H9 (cell line): ENCODE data around the gene PGBD4. TPM values are rescaled to one million over a fixed set of nuclear protein-coding genes. Genes with fewer than 3 reads are reported as not detected.

Source experiments
- DNase-seq: peaks from one replicate; pipeline ENCODE4 v3.0.0-alpha.2; 2017
- H2AFZ ChIP-seq: one replicate; pipeline ENCODE4 v1.6.1; 2013; ENCODE audit warnings: mild to moderate bottlenecking, low read length, control low read depth, moderate library complexity
- H2AK5ac ChIP-seq: 2 replicates; pipeline ENCODE4 v1.6.1; 2013; ENCODE audit warnings: low read length, control low read depth, mixed read lengths; ENCODE audit not compliant: insufficient read length
- H2BK120ac ChIP-seq: one replicate; pipeline ENCODE4 v1.6.1; 2013; ENCODE audit warnings: low read depth, mild to moderate bottlenecking, low read length, control low read depth, inconsistent platforms; ENCODE audit not compliant: poor library complexity, severe bottlenecking
- H2BK12ac ChIP-seq: 2 replicates; pipeline ENCODE4 v1.6.1; 2013; ENCODE audit warnings: low read length, control low read depth, mixed read lengths, low read depth; ENCODE audit not compliant: insufficient read length
- H2BK15ac ChIP-seq: 2 replicates; pipeline ENCODE4 v1.6.1; 2013; ENCODE audit warnings: low read depth, low read length, control low read depth
- H2BK20ac ChIP-seq: one replicate; pipeline ENCODE4 v1.6.1; 2013; ENCODE audit warnings: low read depth, mild to moderate bottlenecking, low read length, control low read depth, inconsistent platforms; ENCODE audit not compliant: poor library complexity, severe bottlenecking
- H2BK5ac ChIP-seq: 2 replicates; pipeline ENCODE4 v1.6.1; 2013; ENCODE audit warnings: low read length, control low read depth, mixed read lengths; ENCODE audit not compliant: insufficient read length
- H3K14ac ChIP-seq: 2 replicates; pipeline ENCODE4 v1.6.1; 2013; ENCODE audit warnings: low read length, control low read depth; ENCODE audit not compliant: insufficient read depth
- H3K18ac ChIP-seq: 2 replicates; pipeline ENCODE4 v1.6.1; 2013; ENCODE audit warnings: low read depth, mild to moderate bottlenecking, mixed read lengths, low read length, control low read depth; ENCODE audit not compliant: insufficient read length
- H3K23ac ChIP-seq: 2 replicates; pipeline ENCODE4 v1.6.1; 2013; ENCODE audit warnings: low read length, control low read depth, mixed read lengths, low read depth; ENCODE audit not compliant: insufficient read length
- H3K23me2 ChIP-seq: 2 replicates; pipeline ENCODE4 v1.6.1; 2013; ENCODE audit warnings: low read depth, mild to moderate bottlenecking, mixed read lengths, low read length, control low read depth; ENCODE audit not compliant: insufficient read length, poor library complexity, severe bottlenecking
- H3K27ac ChIP-seq: 2 replicates; pipeline ENCODE4 v1.5.1; 2013; ENCODE audit warnings: low read length, control low read depth, mixed read lengths, low read depth; ENCODE audit not compliant: insufficient read length
- H3K27me3 ChIP-seq: 2 replicates; pipeline ENCODE4 v1.6.1; 2013; ENCODE audit warnings: low read length, control low read depth, inconsistent platforms; ENCODE audit not compliant: insufficient read depth
- H3K4ac ChIP-seq: 2 replicates; pipeline ENCODE4 v1.6.1; 2013; ENCODE audit warnings: low read depth, mild to moderate bottlenecking, control low read depth, inconsistent platforms, low read length, moderate library complexity
- H3K4me1 ChIP-seq: 2 replicates; pipeline ENCODE4 v1.6.1; 2013; ENCODE audit warnings: low read length, control low read depth, inconsistent platforms; ENCODE audit not compliant: insufficient read depth
- H3K4me2 ChIP-seq: 2 replicates; pipeline ENCODE4 v1.6.1; 2013; ENCODE audit warnings: low read length, control low read depth, mixed read lengths; ENCODE audit not compliant: insufficient read length, insufficient read depth
- H3K56ac ChIP-seq: 2 replicates; pipeline ENCODE4 v1.6.1; 2013; ENCODE audit warnings: low read depth, mild to moderate bottlenecking, mixed read lengths, low read length, control low read depth; ENCODE audit not compliant: insufficient read length
- H3K79me1 ChIP-seq: 2 replicates; pipeline ENCODE4 v1.6.1; 2013; ENCODE audit warnings: low read depth, mild to moderate bottlenecking, moderate library complexity, low read length, control low read depth, inconsistent platforms; ENCODE audit not compliant: insufficient read depth, poor library complexity, severe bottlenecking
- H3K79me2 ChIP-seq: 2 replicates; pipeline ENCODE4 v1.6.1; 2013; ENCODE audit warnings: low read length, control low read depth, inconsistent platforms; ENCODE audit not compliant: insufficient read depth
- H3K9ac ChIP-seq: 2 replicates; pipeline ENCODE4 v1.6.1; 2013; ENCODE audit warnings: low read length, control low read depth, mixed read lengths; ENCODE audit not compliant: insufficient read length; ENCODE audit errors: extremely low read depth
- H3K9me3 ChIP-seq: one replicate; pipeline ENCODE4 v1.6.1; 2013; ENCODE audit warnings: low read depth, low read length, inconsistent platforms; ENCODE audit not compliant: control insufficient read depth
- H3T11ph ChIP-seq: one replicate; pipeline ENCODE4 v1.6.1; 2013; ENCODE audit warnings: mild to moderate bottlenecking, low read length, control low read depth, inconsistent platforms
- H4K20me1 ChIP-seq: one replicate; pipeline ENCODE4 v1.6.1; 2013; ENCODE audit not compliant: control insufficient read depth, insufficient read length, insufficient read depth
- H4K5ac ChIP-seq: 2 replicates; pipeline ENCODE4 v1.6.1; 2013; ENCODE audit warnings: low read depth, mild to moderate bottlenecking, mixed read lengths, low read length, control low read depth; ENCODE audit not compliant: insufficient read length
- H4K8ac ChIP-seq: replicated peaks from 2 replicates; pipeline ENCODE4 v1.6.1; 2013; ENCODE audit warnings: low read length, control low read depth, mixed read lengths, low read depth; ENCODE audit not compliant: insufficient read length
- H4K91ac ChIP-seq: 2 replicates; pipeline ENCODE4 v1.6.1; 2013; ENCODE audit warnings: low read depth, mild to moderate bottlenecking, moderate library complexity, mixed read lengths, low read length, control low read depth; ENCODE audit not compliant: insufficient read length
- H3K27ac Mint-ChIP-seq, 3 experiments: 2 replicates in 2 of 3; 3 replicates in 1 of 3; pipeline ENCODE4 v1.8.0; 2020 to 2021; ENCODE audit warnings: mixed read lengths in 3 of 3, mild to moderate bottlenecking in 1 of 3, moderate library complexity in 1 of 3
- H3K27me3 Mint-ChIP-seq: 2 replicates; pipeline ENCODE4 v1.8.0; 2021; ENCODE audit warnings: low read depth, mild to moderate bottlenecking, moderate library complexity, mixed read lengths
- H3K36me3 Mint-ChIP-seq, 3 experiments: 2 replicates in 2 of 3; 3 replicates in 1 of 3; pipeline ENCODE4 v1.8.0; 2020 to 2021; ENCODE audit warnings: low read depth in 3 of 3, mixed read lengths in 3 of 3; ENCODE audit not compliant: insufficient read depth in 1 of 3
- H3K4me1 Mint-ChIP-seq, 2 experiments: 2 replicates each; pipeline ENCODE4 v1.8.0; 2020; ENCODE audit warnings: mixed read lengths in 2 of 2
- H3K4me3 Mint-ChIP-seq, 2 experiments: 2 replicates in 1 of 2; 3 replicates in 1 of 2; pipeline ENCODE4 v1.8.0; 2020 to 2021; ENCODE audit warnings: mild to moderate bottlenecking in 2 of 2, mixed read lengths in 2 of 2, moderate library complexity in 1 of 2
- H3K9me3 Mint-ChIP-seq, 2 experiments: 2 replicates in 1 of 2; 3 replicates in 1 of 2; pipeline ENCODE4 v1.8.0; 2020; ENCODE audit warnings: mild to moderate bottlenecking in 2 of 2, mixed read lengths in 2 of 2, moderate library complexity in 1 of 2
- CTCF ChIP-seq: fragments of 200-600 bp; sonication (generic); conservative IDR thresholded peaks from 3 replicates; pipeline ENCODE4 v1.8.0; 2021; ENCODE audit warnings: antibody characterized with exemption, mild to moderate bottlenecking
- WGBS: extraction: QIAGEN DNeasy Blood & Tissue Kit; methylation state at CpG from one replicate; pipeline ENCODE4 v1.1.7; 2013; ENCODE audit warnings: missing lambda C conversion rate, low lambda C conversion rate, mixed read lengths; ENCODE audit not compliant: insufficient read length; ENCODE audit errors: extremely low coverage; 5-methylcytosine and 5-hydroxymethylcytosine counted together
- total RNA-seq: library from RNA; stranded (reverse); gene quantifications from 2 replicates; pipeline ENCODE4 v1.2.1, GENCODE V29; 2021

Gene PGBD4
- total RNA-seq, 1 experiment from 2014 or later: 1.2 TPM

- Histone ChIP-seq H4K5ac (no peak overlapping the region), H4K8ac (no peak overlapping the region), H4K20me1 (no peaks in the 10 kb centered on the region), H3T11ph (no peak overlapping the region), H3K9me3 (no peaks in the 10 kb centered on the region), H3K14ac (no peak overlapping the region), H3K4me1 (no peaks in the 10 kb centered on the region), H2BK20ac (no peak overlapping the region), H3K4me2 (no peak overlapping the region), H3K27ac (no peak overlapping the region), H3K79me2 (no peaks in the 10 kb centered on the region), H3K56ac (no peak overlapping the region), H3K4ac (no peak overlapping the region), H2BK5ac (no peak overlapping the region), H3K27me3 (no peaks in the 10 kb centered on the region), H2BK12ac (no peak overlapping the region), H2AK5ac (no peak overlapping the region), H4K91ac (no peak overlapping the region), H2BK120ac (no peak overlapping the region), H3K9ac (no peak overlapping the region), H3K23ac (no peak overlapping the region), H3K79me1 (no peaks in the 10 kb centered on the region), H2BK15ac (no peak overlapping the region), H2AFZ (no peak overlapping the region), H3K23me2 (no peaks in the 10 kb centered on the region), H3K18ac (no peak overlapping the region)
- Mint-ChIP-seq H3K4me3 (no peak overlapping the region), H3K9me3 (no peaks in the 10 kb centered on the region), H3K36me3 (no peaks in the 10 kb centered on the region), H3K4me1 (no peaks in the 10 kb centered on the region), H3K27ac (no peak overlapping the region), H3K27me3 (no peaks in the 10 kb centered on the region)
- WGBS: no CpG with 5 or more reads among the region's 2 CpGs
- DNase-seq: no peak
- TF ChIP-seq CTCF: no peak
Observed at GRCh38 chr15:34059476-34059875, 42.4 kb upstream of the PGBD4 start.
